ENCODE results near the gene MRPL36. TPM values are rescaled to one million over a fixed set of nuclear protein-coding genes. Genes with fewer than 3 reads are reported as not detected.

The MRPL36 gene
- total and polyA plus RNA-seq, 8 donors = 4.9 to 101 (median 72.8) TPM

- H3K27ac ChIP-seq = no peak overlapping the region
- no peaks in the 10 kb centered on the region for H3K36me3 ChIP-seq
- H3K27me3 ChIP-seq = peaks cover 0 to 62% (median 14%) of the 10 kb centered on the region in 3 donors
- H3K4me1 ChIP-seq = no peaks in the 10 kb centered on the region
- no peak for TF ChIP-seq CTCF (IDR thresholded peaks at IDR 0.05)
- no peak for TF ChIP-seq POLR2A (IDR thresholded peaks at IDR 0.05)
- no peak for TF ChIP-seq EP300 (IDR thresholded peaks at IDR 0.05)
- no peak for TF ChIP-seq POLR2AphosphoS5 (IDR thresholded peaks at IDR 0.05)
- no peak overlapping the region for H3K4me3 ChIP-seq
- peak in 1 of 2 donors; percentile 14 for DNase-seq
- WGBS, 5 donors = 59 to 76% (median 70%) methylated on average over 14 of the region's 14 CpGs
- intact Hi-C loops (cut with DNase I; ENCODE audit: low total_unique reads) = no loop called here
- H3K9me3 ChIP-seq = peaks cover 0 to 8% (median 2%) of the 10 kb centered on the region in 4 donors
Observed at GRCh38 chr5:1754531-1755220, 45.0 kb downstream of the MRPL36 start.

GRCh38 chr5:1753490-1753889 lies 46.1 kb downstream of the MRPL36 start:
- 67 to 86% (median 78%) methylated on average over 8 of the region's 8 CpGs for WGBS, 5 donors
- no peak for TF ChIP-seq POLR2AphosphoS5 (IDR thresholded peaks at IDR 0.05)
- TF ChIP-seq POLR2A (IDR thresholded peaks at IDR 0.05) = no peak
- no peak for TF ChIP-seq CTCF (IDR thresholded peaks at IDR 0.05)
- H3K36me3 ChIP-seq = no peaks in the 10 kb centered on the region
- peaks cover 0 to 8% (median 2%) of the 10 kb centered on the region in 4 donors for H3K9me3 ChIP-seq
- H3K27ac ChIP-seq = no peak overlapping the region
- intact Hi-C loops (cut with DNase I; ENCODE audit: low total_unique reads) = no loop called here
- H3K4me1 ChIP-seq = no peaks in the 10 kb centered on the region
- H3K4me3 ChIP-seq = no peak overlapping the region
- H3K27me3 ChIP-seq = peaks cover 0 to 62% (median 14%) of the 10 kb centered on the region in 3 donors
- DNase-seq = no peak

GRCh38 chr5:1752881-1753280 lies 46.8 kb downstream of the MRPL36 start:
- 67 to 75% (median 71%) methylated on average over 15 to 16 of the region's 16 CpGs for WGBS, 5 donors
- peak in 1 of 2 donors; percentile 20 for DNase-seq
- no peak for TF ChIP-seq CTCF (IDR thresholded peaks at IDR 0.05)
- no peak for TF ChIP-seq POLR2A (IDR thresholded peaks at IDR 0.05)
- no peak for TF ChIP-seq POLR2AphosphoS5 (IDR thresholded peaks at IDR 0.05)
- TF ChIP-seq EP300 (IDR thresholded peaks at IDR 0.05) = no peak
- H3K9me3 ChIP-seq = peaks cover 0 to 8% (median 0%) of the 10 kb centered on the region in 4 donors
- H3K4me1 ChIP-seq = no peaks in the 10 kb centered on the region
- no peaks in the 10 kb centered on the region for H3K36me3 ChIP-seq
- no peak overlapping the region for H3K4me3 ChIP-seq
- H3K27me3 ChIP-seq = peaks cover 0 to 62% (median 14%) of the 10 kb centered on the region in 3 donors
- no peak overlapping the region for H3K27ac ChIP-seq
- intact Hi-C loops (cut with DNase I; ENCODE audit: low total_unique reads) = no loop called here

- WGBS, 5 donors = 77 to 79% (median 77%) methylated on average over 25 to 29 of the region's 29 CpGs
- no peaks in the 10 kb centered on the region for H3K4me1 ChIP-seq
- no peaks in the 10 kb centered on the region for H3K36me3 ChIP-seq
- intact Hi-C loops (cut with DNase I; ENCODE audit: low total_unique reads) = no loop called here
- TF ChIP-seq CTCF (IDR thresholded peaks at IDR 0.05) (no peak), EP300 (IDR thresholded peaks at IDR 0.05) (no peak), POLR2AphosphoS5 (IDR thresholded peaks at IDR 0.05) (no peak), POLR2A (IDR thresholded peaks at IDR 0.05) (no peak)
- H3K4me3 ChIP-seq = no peak overlapping the region
- H3K9me3 ChIP-seq = peaks cover 0 to 8% (median 0%) of the 10 kb centered on the region in 4 donors
- no peak for DNase-seq
- H3K27ac ChIP-seq = no peak overlapping the region
- peaks cover 0 to 59% (median 14%) of the 10 kb centered on the region in 3 donors for H3K27me3 ChIP-seq
Observed at GRCh38 chr5:1751864-1752822, 47.5 kb downstream of the MRPL36 start.
